CD14-positive monocyte (primary cell): ENCODE measurements around the gene PKNOX2. TPM values are rescaled to one million over a fixed set of nuclear protein-coding genes. Genes with fewer than 3 reads are reported as not detected.

ENCODE experiments used
- DNase-seq, 3 donors: peaks; one replicate each; pipeline ENCODE4 v3.0.0-alpha.2; 2011 to 2022
- H2AFZ ChIP-seq: 2 replicates; pipeline ENCODE4 v1.6.0; 2012; ENCODE audit warnings: mild to moderate bottlenecking, low read depth, low read length, inconsistent platforms; ENCODE audit not compliant: insufficient read depth, poor library complexity, severe bottlenecking
- H3K27ac ChIP-seq, 2 donors: 1 replicate in 1 of 2; 2 replicates in 1 of 2; pipeline ENCODE4 v1.5.1; 2012 to 2013; ENCODE audit warnings: low read length in 2 of 2, control low read depth in 1 of 2, inconsistent platforms in 1 of 2, low read depth in 1 of 2, mild to moderate bottlenecking in 1 of 2
- H3K27me3 ChIP-seq, 2 donors: one replicate each; pipeline versions ENCODE4 v1.6.0 to v1.6.1; 2011 to 2013; ENCODE audit warnings: low read length in 2 of 2; ENCODE audit not compliant: control insufficient read depth in 2 of 2, insufficient read depth in 2 of 2
- H3K36me3 ChIP-seq, 2 donors: replicated peaks in 1 of 2; 1 replicate in 1 of 2; 2 replicates in 1 of 2; pipeline versions ENCODE4 v1.5.1 to v1.6.1; 2012 to 2013; ENCODE audit warnings: low read length in 2 of 2, control low read depth in 1 of 2, inconsistent platforms in 1 of 2, mild to moderate bottlenecking in 1 of 2; ENCODE audit not compliant: insufficient read depth in 2 of 2, control insufficient read depth in 1 of 2
- H3K4me1 ChIP-seq, 2 donors: 1 replicate in 1 of 2; 2 replicates in 1 of 2; pipeline versions ENCODE4 v1.5.1 to v1.6.1; 2012 to 2013; ENCODE audit warnings: low read length in 2 of 2, control low read depth in 1 of 2, inconsistent platforms in 1 of 2, mild to moderate bottlenecking in 1 of 2, moderate library complexity in 1 of 2; ENCODE audit not compliant: insufficient read depth in 2 of 2, control insufficient read depth in 1 of 2
- H3K4me2 ChIP-seq: replicated peaks from 2 replicates; pipeline ENCODE3; 2012; ENCODE audit warnings: low read length, moderate library complexity, mild to moderate bottlenecking; ENCODE audit not compliant: poor library complexity, severe bottlenecking; ENCODE audit errors: extremely low read depth
- H3K4me3 ChIP-seq, 3 experiments: fragments of 200-600 bp in 1 of 3; sonication (generic) in 1 of 3; replicated peaks in 1 of 3; 1 replicate in 2 of 3; 2 replicates in 1 of 3; pipeline ENCODE4 v1.5.1; 2011 to 2013; ENCODE audit warnings: low read length in 3 of 3, mild to moderate bottlenecking in 3 of 3, control low read depth in 2 of 3, low read depth in 2 of 3, inconsistent platforms in 1 of 3, moderate library complexity in 1 of 3
- H3K79me2 ChIP-seq: 2 replicates; pipeline ENCODE4 v1.6.0; 2012; ENCODE audit warnings: mild to moderate bottlenecking, control low read depth, inconsistent platforms, low read length, moderate library complexity; ENCODE audit not compliant: insufficient read depth
- H3K9ac ChIP-seq: 2 replicates; pipeline ENCODE4 v1.6.0; 2017; ENCODE audit warnings: low read length, mild to moderate bottlenecking; ENCODE audit not compliant: insufficient read depth, poor library complexity, severe bottlenecking
- H3K9me3 ChIP-seq, 2 donors: replicated peaks in 1 of 2; 1 replicate in 1 of 2; 2 replicates in 1 of 2; pipeline versions ENCODE4 v1.5.1 to v1.6.1; 2012 to 2013; ENCODE audit warnings: low read length in 2 of 2, control low read depth in 1 of 2; ENCODE audit not compliant: control insufficient read depth in 1 of 2, insufficient read depth in 1 of 2
- H4K20me1 ChIP-seq: 2 replicates; pipeline ENCODE4 v1.6.0; 2012; ENCODE audit warnings: mild to moderate bottlenecking, low read length, control low read depth, moderate library complexity; ENCODE audit not compliant: insufficient read depth
- H3K27ac Mint-ChIP-seq, 7 donors: one replicate each; pipeline ENCODE4 v1.8.0; 2020; ENCODE audit warnings: mild to moderate bottlenecking in 7 of 7, mixed read lengths in 7 of 7, moderate library complexity in 6 of 7, inconsistent platforms in 2 of 7
- H3K27me3 Mint-ChIP-seq, 3 donors: one replicate each; pipeline ENCODE4 v1.8.0; 2021 to 2022; ENCODE audit warnings: low read depth in 3 of 3, mild to moderate bottlenecking in 3 of 3, mixed read lengths in 3 of 3, moderate library complexity in 3 of 3, inconsistent platforms in 1 of 3
- H3K36me3 Mint-ChIP-seq, 2 donors: one replicate each; pipeline ENCODE4 v1.8.0; 2020; ENCODE audit warnings: mixed read lengths in 2 of 2, inconsistent platforms in 1 of 2, mild to moderate bottlenecking in 1 of 2
- H3K4me1 Mint-ChIP-seq: one replicate; pipeline ENCODE4 v1.8.0; 2020; ENCODE audit warnings: mild to moderate bottlenecking, mixed read lengths
- H3K4me3 Mint-ChIP-seq, 2 donors: one replicate each; pipeline ENCODE4 v1.8.0; 2020; ENCODE audit warnings: mild to moderate bottlenecking in 2 of 2, mixed read lengths in 2 of 2, moderate library complexity in 1 of 2
- H3K9me3 Mint-ChIP-seq, 7 donors: one replicate each; pipeline ENCODE4 v1.8.0; 2020 to 2022; ENCODE audit warnings: mixed read lengths in 7 of 7, mild to moderate bottlenecking in 6 of 7, moderate library complexity in 6 of 7, inconsistent platforms in 2 of 7
- CTCF ChIP-seq: fragments of 200-600 bp; IDR thresholded peaks from one replicate; pipeline ENCODE4 v1.8.0; 2022; ENCODE audit warnings: antibody characterized with exemption, mild to moderate bottlenecking
- WGBS: methylation state at CpG from one replicate; pipeline ENCODE4 v1.1.5; 2013; ENCODE audit warnings: missing lambda C conversion rate; ENCODE audit not compliant: insufficient coverage; 5-methylcytosine and 5-hydroxymethylcytosine counted together
- intact Hi-C, 2 donors: fragments of 100-400 bp; cut with micrococcal nuclease; formaldehyde crosslinking; loops; one replicate each; pipeline versions ENCODE4 v1.15.0 to v1.15.1; 2023
- polyA plus RNA-seq, 3 donors: library from polyadenylated mRNA; depleted of rRNA in 1 of 3; unstranded in 2 of 3; stranded (reverse) in 1 of 3; fragments of 300-500 nt in 2 of 3; fragments of >200 nt in 1 of 3; fragmentation: Illumina TruSeq in 2 of 3; gene quantifications; 1 replicate in 2 of 3; 2 replicates in 1 of 3; pipeline ENCODE4 v1.2.3, GENCODE V29; 2012 to 2021

The PKNOX2 gene
- polyA plus RNA-seq, 3 donors: not detected

- intact Hi-C loops: no loop called here
- peaks cover 4 to 19% of the 10 kb centered on the region in 2 donors for H3K27me3 ChIP-seq
- peak overlapping the region; percentile 57 for H3K4me2 ChIP-seq
- 20% methylated on average over 1 of the region's 4 CpGs for WGBS
- H3K79me2 ChIP-seq: no peaks in the 10 kb centered on the region
- H3K4me1 Mint-ChIP-seq: peaks cover 21% of the 10 kb centered on the region
- H3K36me3 Mint-ChIP-seq: no peaks in the 10 kb centered on the region
- H3K9me3 Mint-ChIP-seq: peaks cover 0 to 6% (median 0%) of the 10 kb centered on the region in 7 donors
- no peaks in the 10 kb centered on the region for H3K9me3 ChIP-seq
- no peak overlapping the region for H3K9ac ChIP-seq
- peak; percentile 36 to 70 (median 50) for DNase-seq
- peak overlapping the region; percentile 6 to 69 for H3K27ac ChIP-seq
- H3K4me3 Mint-ChIP-seq: peak overlapping the region; percentile 59 to 75
- H3K36me3 ChIP-seq: no peaks in the 10 kb centered on the region
- H4K20me1 ChIP-seq: no peaks in the 10 kb centered on the region
- H3K27ac Mint-ChIP-seq: peak overlapping the region; percentile 60 to 91 (median 85)
- TF ChIP-seq CTCF: no peak
- H2AFZ ChIP-seq: peak overlapping the region; percentile 74
- peaks cover 20 to 21% of the 10 kb centered on the region in 2 donors for H3K4me1 ChIP-seq
- peaks cover 17 to 23% (median 19%) of the 10 kb centered on the region in 3 donors for H3K27me3 Mint-ChIP-seq
- H3K4me3 ChIP-seq: peak overlapping the region in 2 of 3 experiments; percentile 27 to 67
Observed at GRCh38 chr11:125124618-125124992, 39.9 kb upstream of the PKNOX2 start.

- H3K27me3 Mint-ChIP-seq: peaks cover 18 to 33% (median 23%) of the 10 kb centered on the region in 3 donors
Observed at GRCh38 chr11:125128450-125128849, 36.1 kb upstream of the PKNOX2 start.

More at GRCh38 chr11:125128450-125128849, 36.1 kb upstream of the PKNOX2 start:
- Histone ChIP-seq H4K20me1 (no peaks in the 10 kb centered on the region), H2AFZ (no peak overlapping the region), H3K27me3 (peaks cover 9 to 19% of the 10 kb centered on the region in 2 donors), H3K4me2 (no peak overlapping the region), H3K36me3 (no peaks in the 10 kb centered on the region), H3K9ac (no peak overlapping the region), H3K79me2 (no peaks in the 10 kb centered on the region), H3K4me1 (peaks cover 18% of the 10 kb centered on the region in 2 donors), H3K27ac (no peak overlapping the region), H3K9me3 (no peaks in the 10 kb centered on the region), H3K4me3 (no peak overlapping the region)
- H3K27ac Mint-ChIP-seq: no peak overlapping the region
- no peak for TF ChIP-seq CTCF
- DNase-seq: no peak
- peaks cover 0 to 4% (median 0%) of the 10 kb centered on the region in 7 donors for H3K9me3 Mint-ChIP-seq
- H3K4me1 Mint-ChIP-seq: peaks cover 17% of the 10 kb centered on the region
- intact Hi-C loops: no loop called here
- no peaks in the 10 kb centered on the region for H3K36me3 Mint-ChIP-seq
- WGBS: no CpG with 5 or more reads among the region's 4 CpGs
- no peak overlapping the region for H3K4me3 Mint-ChIP-seq
